ENCODE results near the gene ANO8.
"Not testable (repeated sequence)": the region's sequence is repeated elsewhere in the genome, so short reads cannot be mapped to it uniquely, and the experiment has no call there.

Gene ANO8

DNA sequence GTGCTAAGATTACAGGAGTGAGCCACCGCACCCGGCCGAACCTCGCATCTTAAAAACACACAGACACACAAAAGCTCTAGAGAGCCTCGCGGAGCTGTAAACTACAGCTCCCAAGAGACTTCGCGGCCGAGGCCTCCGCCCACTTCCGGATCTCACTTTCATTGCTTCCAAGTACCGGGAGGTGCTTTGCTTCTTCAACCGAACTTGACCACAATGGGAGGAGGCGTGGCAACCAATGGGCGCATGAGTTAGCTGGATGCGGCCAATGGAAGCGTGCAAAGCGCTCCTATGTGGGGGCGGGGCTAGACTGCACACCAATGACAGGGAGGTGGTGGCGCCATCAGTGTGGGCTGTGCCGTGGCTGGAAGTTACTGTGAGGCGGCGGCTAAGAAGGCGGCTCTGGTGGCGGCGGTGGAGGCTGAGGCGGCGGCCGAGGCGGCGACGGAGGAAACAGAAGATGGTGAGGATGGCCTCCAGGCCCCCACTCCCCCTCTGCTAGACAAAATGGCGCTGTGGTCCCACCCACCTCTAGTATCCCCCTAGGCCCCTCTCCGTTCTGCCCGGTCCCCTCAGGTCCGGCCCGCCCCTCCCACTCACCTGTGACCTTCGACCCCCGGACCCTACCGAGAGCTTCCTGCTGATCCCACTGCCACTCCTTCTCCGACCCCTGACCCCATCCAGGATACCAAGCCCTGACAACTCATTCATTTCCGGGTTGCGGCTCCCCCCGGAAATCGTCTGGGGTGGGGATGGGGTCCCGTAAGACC is 25.3 kb downstream of the ANO8 start, which contains the start of gene DDA1:
Gene DDA1 (plus strand): TSS at position 366 of the 767 bp plus-strand sequence. CDS start 92 bp downstream, at position 458.
- peak; percentile 100 for DNase-seq

DNA sequence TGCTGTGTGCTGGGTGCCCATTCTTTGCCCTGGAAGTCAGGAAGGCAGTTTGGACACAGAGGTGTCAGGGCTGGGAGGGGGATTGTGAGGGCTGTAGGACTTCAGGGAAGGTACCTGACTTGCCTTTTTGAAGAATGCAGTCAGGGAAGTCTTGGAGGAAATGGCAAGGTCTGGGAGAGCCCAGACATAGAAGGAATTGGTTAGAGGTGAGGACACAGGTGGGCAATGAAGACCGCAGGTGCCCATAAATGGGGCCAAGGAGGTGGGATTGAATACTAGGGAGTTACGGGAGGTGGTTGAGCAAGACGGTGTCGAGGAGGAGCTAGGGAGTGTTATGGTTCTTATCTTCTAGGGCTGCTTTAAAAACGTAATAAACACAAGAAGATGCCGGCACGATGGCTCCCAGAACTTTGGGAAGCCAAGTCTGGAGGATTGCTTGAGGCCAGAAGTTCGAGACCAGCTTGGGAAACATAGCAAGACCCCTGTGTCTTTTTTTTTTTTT is 26.7 kb downstream of the ANO8 start:
- no peak for DNase-seq

DNA sequence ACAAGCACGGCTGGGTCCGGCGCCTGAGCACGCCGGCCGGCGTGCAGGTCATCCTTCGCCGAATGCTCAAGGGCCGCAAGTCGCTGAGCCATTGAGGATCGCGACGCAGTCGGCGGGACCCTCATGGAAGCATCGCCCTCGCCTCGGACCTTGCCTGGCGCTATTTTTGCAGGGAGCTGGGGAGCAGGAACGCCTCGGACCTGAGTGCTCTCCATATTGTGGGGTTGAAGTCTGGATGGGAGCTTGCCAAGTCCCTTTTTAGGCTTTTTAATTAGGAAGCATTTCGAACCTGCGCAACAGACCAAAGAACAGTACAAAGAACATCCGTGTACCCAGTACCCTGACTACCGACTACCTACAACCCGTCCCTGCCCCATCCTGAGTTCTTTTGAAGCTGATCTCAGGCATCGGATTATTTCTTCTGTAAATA is 28.4 kb downstream of the ANO8 start:
- no peak for DNase-seq

DNA sequence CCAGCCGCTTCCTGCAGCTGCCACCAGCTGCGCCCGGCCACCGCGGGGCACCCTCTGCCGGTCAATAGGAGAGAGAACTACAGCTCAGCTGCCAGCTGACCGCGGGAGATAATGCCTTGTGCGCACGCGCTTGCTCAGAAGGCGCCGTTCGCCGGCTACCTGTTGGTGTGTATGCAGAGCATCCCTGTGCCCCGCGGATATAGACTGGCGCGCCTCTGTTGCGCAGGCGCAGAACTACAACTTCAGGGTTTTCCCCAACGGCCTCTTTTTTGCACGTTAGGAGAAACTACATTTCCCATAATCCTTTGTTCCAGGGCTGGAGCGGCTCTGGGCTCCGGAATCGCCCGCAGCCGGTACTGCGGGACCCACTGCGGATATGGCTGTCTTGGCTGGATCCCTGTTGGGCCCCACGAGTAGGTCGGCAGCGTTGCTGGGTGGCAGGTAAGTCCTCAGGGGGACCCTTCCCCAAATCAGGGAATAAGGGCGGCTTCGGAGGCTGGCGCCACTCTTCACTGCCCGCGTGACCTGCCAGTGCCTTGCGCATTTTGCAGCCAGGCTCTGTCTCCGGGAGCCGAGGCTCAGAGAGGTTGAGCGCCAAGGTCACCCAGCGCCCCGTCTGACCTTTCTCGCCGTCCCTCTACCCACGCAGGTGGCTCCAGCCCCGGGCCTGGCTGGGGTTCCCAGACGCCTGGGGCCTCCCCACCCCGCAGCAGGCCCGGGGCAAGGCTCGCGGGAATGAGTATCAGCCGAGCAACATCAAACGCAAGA is 29.0 kb downstream of the ANO8 start, which contains the start of gene MRPL34:
Gene MRPL34 (plus strand): TSS at position 356 of the 768 bp plus-strand sequence. CDS start 21 bp downstream, at position 377.
- DNase-seq: peak; percentile 99

DNA sequence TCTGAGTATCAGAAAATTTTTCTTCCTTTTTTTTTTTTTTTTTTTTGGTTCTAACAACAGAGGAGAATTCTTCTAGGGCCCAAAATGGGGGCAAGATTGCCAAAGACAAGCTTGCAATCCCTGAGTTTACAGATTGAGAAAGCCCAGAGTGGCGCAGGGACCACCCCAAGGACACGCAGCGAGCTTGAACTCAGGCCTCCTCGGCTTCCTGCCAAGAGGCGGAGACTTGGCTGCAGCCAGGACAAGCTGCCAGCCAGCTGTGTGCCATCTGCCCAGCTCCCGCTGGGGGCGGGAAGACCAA is 29.5 kb downstream of the ANO8 start:
- DNase-seq: no peak

DNA sequence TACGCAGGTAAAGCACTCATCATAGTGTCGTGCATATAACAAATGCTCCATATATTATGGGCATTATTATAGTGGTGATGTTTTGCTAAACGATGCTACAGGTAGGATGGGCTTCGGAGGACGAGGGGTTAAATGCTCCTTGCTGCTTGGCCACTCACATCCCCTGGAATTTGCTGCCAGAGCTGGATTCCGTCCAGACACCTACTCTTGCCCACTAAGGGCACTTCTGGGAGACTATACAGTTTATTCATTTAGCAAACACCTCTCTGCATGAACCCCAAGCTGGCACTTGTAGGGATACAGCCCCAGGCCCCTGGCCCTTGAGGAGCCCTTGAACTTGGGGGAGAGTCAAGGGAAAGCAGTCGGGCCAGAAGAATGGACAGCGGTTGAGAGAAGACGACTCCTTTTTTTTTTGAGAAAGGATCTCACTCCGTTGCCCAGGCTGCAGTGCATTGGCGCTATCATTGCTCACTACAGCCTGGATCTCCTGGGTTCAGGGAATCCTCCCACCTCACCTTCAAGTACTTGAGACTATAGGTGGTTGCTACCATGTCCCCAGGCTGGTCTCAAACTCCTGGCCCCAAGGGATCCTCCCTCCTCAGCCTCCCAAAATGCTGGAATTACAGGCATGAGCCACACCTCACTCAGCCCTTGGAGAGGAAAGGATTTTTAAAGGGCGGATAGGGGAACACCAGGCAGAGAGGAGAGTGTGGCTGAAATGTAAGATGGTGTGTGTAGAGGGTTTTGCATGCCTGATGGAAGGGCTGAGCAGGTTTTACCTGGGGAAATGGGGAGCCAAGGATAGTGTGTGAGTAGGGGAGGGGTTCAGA is 30.1 kb downstream of the ANO8 start:
- DNase-seq: no peak

DNA sequence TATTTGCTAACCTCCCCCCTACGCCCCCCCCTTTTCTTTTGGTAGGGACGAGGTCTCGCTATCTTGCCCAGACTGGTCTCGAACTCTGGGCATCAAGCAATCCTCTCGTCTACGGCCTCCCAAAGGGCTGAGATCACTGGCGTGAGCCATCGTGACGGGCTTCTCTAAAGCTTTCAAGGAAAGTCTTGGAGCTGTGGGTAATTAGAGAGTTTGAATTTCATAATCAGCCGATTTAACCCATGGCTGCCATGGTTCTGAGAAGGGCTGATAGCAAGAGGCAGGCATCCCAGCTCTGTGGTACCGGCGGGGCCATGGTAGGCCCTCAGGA is 30.8 kb downstream of the ANO8 start:
- DNase-seq: no peak

DNA sequence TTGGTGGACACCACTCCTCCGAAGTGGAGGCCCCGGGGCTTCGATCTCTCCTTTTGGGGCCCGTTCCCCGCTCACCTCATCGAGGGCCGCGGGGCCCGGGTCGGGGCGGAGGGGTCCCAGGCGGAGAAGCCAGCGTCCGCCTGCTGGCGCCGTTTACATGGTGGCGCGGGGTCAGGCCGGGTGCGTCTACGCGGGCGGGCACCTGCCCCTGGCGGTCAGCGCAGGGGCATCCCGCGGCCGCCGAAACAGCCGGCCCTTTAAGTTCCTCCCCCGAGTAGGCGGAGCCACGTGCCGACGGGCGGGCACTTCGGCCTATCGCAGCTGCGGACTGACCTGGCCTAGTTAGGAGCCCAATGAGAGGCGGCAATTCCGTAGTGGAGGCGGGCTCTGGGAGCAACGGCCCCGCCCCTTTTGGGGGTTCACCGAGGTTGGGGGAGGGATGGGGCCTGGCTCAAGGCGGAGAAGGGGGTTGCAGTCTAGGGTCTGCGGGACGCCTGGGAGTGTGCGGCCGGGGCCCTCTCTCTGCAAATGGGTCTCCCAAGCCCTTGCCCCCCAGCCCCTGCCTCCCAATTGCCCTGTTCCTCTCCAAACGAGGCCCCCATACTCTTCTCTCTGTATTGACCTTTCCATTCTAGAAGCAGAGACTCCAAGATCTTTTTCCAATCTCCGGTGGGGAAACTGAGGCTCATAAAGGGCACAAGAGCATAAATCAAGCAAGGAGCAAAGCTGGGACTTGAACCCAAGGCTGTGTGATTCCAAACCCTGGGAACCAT is 31.3 kb downstream of the ANO8 start, which contains the start of gene ABHD8:
Gene ABHD8 (minus strand): TSS at position 259 of the 773 bp plus-strand sequence. CDS start 1,809 bp downstream, outside the sequence.
- DNase-seq: peak; percentile 92

DNA sequence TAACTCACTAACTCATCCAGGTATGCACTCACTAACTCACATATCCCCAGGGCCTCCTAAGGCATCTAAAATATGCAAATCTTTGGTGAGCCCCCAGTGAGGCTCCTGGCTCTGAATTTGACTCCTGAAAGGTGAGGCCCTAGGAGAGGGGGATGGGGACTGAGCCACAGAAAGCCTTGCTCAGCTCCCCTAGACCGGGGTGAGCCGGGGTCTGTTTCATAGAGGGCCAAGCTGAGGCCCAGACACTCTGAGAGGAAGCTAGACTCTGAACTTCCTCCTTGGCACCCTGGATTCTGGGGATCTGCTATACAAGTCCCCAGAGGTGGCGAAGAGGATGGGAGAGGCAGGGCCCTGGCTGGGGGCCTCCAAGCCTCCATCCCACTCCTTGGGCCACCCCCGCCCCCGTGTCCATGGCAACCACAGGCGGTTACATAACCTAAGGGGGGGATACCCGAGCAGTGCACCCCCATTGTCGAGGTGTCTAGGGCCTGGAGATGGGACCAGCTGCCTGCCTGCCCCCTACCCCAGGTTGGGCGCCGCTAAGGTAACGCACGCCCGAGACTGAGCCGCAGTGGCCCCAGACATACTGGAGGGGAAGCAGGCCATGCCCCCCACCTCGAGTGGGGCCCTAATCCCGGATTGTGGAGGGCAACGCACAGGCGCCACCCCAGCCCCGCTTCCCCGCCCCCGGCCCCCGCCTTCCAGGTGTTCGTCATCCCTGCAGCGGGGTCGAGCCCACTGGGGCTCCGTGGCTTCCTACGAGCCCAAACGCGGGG is 32.1 kb downstream of the ANO8 start:
- no peak for DNase-seq

DNA sequence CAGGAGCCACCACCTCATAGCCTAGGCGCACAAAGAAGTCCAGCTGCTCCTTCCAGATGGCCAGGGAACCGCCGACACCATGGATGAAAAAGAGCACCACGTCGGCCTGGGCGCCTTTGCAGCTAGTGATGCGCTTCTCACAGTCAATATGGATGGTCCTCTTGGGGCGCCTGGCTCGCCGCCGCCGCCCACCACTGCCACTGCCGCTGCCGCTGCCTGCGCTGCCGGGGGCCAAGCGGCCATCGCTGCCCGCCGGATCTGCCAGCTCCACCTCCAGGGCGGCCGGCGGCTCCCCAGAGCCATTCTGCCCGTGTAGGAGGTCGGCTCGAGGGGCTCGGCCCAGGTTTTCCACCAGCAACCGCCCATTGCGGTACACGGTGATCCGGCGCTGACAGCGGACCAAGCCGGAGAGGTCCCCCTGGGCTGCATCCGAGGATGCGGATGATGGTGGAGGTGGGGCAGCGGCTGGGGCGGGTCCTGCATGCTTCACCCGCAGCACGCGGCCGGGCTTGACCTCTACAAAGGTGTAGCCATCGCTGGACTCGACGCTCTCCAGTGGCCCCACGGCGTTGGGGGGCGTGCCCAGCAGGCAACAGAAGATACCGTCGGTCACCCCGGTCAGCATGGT is 33.5 kb downstream of the ANO8 start:
- no peak for DNase-seq

DNA sequence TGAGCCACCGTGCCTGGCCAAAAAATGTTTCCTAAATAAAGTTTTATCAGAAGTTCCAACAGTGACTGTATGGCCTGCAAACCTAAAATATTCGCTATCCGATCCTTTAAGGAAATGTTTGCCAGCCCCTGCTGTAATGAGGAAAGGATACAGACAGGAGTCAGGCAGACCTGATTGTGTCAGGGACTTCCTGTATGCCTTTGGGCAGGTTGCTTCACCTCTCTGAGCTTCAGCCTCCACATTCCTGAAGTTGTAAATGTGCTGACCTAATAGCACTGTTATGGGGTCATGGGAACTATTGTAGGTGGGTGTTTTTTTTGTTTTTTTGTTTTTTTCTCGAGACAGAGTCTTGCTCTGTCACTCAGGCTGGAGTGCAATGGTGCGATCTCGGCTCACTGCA is 37.7 kb downstream of the ANO8 start:
- DNase-seq: no peak

DNA sequence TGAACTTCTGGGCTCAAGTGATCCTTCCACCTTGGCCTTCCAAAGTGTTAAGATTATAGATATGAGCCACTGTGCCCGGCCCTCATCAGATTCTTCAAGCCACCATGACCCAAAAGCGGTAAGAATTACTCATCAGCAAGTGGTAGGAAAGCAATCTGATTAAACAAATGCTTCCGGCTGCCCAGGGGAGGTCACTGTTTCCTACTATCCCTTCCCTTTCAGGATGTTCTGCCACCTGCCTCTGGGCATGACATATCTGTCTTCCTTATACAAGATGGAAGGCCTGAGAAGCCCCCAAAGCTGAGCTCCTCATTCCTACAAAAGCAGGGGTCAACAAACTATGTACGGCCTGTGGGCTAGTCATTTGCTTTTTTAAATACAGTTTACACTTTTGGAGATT is 38.4 kb downstream of the ANO8 start:
- DNase-seq: no peak

DNA sequence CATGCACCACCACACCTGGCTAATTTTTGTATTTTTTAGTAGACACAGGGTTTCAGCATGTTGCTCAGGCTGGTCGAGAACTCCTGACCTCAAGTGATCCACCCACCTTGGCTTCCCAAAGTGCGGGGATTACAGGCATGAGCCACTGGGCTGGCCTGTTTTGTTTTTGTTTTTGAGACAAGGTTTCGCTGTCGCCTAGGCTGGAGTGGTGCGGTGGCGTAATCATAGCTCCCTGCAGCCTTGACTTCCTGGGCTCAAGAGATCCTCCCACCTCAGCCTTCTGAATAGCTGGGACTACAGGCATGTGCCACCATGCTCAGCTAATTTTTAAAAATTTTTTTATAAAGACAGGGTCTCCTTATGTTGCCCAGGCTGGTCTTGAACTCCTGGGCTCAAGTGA is 39.1 kb downstream of the ANO8 start:
- DNase-seq: not testable (repeated sequence)

DNA sequence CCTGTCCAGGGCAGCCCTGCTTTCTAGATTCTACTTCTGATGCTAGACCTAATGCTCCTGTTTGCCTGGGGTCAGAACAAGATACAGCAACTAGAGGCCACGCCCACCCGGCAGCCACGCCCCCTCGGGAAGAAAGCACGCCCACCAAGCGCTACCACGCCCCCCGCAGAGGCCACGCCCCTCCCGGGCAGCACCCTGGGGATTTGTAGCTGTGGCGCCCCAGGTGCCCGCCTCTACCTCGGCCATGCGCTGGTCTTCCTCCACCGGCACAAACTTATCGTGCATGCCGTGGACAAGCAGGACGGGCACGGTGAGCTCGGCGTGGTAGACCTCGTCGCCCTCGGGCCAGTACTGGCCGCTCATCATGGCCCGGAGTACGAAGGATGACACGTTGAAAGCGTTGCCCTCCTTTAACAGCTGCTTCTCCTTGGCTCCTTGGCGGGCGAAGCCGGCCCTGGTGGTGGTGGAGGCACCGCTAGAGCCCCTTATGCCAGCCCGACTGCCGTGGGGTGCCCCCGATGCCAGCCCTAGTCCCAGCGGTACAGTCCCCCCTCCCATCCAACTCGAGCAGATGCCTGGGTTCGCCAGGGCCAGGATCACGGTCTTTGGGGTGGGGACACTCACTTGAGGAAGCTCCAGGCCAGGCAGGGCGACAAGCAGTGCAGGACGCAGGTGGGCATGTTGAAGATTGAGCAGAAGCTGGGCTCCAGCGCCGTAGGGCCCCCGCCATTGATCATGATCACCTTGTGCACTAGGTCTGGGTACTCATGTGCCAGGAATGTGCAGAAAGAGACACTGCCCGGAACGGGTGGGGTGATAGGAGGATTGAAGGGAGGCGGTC is 40.4 kb downstream of the ANO8 start:
- DNase-seq: no peak

DNA sequence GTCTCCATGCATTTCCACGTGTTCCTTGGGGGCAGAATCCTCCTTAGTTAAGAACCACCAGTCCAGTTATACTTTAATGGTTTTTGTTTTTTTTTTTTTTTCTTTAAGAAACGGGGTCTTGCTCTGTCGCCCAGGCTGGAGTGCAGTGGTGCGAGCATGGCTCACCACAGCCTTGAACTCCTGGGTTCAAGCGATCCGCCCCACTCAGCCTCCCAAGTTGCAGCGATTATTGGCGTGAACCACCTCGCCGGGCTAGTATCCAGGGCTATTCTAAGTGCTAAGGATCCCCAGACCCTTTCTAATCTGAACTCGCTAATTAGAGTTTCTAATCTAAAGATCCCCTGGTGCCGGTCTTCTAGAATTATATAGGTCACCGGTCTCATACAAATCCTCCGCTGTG is 41.0 kb downstream of the ANO8 start:
- DNase-seq: no peak

DNA sequence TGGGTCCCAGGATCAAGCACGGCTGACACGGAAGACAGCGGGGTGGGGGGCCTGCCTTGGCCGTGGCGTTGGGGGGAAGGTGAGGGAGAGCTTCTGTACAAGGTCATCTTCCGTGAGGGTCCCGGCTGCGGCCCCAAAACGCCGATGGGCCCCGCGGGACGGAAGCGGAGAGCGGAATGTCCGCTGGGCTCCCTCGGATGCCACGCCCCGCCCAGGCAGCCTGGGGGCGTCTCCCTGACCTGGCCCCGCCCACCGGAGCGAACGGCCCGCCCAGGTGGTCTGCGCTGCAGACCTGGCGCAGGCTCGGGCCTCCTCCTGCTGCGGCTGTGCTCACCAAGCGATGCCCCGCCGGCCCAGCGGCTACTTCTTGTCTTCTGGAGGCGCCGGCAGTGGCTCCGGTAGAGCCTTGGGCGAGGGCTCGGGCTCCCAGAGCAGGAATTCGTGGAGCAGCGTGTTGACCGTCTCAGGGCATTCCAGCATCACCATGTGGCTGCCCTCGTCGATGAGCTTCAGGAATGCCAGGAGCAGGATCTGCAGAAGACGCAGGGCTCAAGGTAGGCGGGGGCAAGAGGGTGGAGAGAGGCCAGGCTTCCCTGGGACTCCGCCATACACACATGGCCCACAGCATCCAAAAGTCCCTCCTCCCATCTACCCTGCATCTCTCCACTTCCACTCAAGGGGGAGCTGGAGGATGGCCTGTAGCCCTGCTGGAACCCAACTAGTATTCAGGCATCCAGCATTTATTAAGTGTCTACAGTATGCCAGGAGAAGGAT is 42.2 kb downstream of the ANO8 start:
- DNase-seq: peak; percentile 81

DNA sequence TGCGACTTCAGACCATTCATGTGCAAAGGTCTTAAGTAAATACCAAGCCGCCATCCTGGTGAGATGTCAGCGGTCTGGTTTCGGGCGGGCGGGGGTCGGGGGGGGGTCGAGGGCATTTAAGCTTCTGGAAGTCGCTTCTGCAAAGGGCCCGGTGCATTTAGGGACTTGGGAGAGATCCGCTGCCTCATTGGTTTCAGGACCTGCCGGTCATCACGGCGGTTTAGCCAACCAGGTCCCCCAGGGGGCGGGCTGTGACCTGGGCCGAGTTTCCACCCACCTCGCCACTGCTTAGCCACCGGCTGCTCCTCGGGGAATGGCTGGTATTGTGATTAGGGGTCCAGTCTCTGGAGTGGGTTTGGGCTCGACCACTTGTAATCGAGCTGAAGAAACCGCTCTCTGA is 45.2 kb downstream of the ANO8 start:
- DNase-seq: no peak

DNA sequence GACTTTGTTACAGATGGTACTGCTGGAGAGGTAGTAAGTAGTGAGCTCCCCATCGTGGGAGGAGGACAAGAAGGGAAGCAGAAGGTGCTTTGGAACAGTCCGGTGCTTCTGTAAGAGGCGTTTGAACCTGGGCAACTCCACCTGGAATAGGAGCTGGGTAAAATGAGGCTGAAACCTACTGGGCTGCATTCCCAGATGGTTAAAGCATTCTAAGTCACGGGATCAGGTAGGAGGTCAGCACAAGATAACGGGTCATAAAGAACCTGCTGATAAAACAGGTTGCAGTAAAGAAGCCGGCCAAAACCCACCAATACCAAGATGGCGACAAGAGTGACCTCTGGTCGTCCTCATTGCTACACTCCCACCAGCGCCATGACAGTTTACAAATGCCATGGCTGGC is 47.9 kb downstream of the ANO8 start:
- no peak for DNase-seq

DNA sequence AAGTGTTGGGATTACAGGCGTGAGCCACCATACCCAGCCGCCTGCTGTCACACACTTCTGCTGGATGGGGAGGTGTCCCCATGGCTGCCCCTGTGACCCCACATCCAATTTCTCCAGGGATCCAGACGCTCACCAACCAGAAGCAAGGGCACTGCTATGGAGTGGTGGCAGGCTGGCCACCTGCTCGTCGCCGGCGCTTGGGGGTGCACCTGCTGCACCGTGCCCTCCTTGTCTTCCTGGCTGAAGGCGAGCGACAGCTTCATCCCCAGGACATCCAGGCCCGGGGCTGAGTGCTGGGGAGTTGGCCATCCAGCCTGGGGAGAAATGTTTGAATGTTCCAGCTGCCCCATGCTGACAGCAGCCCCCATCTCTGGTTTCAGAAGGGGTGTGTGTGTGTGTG is 48.4 kb downstream of the ANO8 start:
- DNase-seq: no peak

Data from CD4-positive, alpha-beta T cell treated with Interleukin-4 for 4 hours (primary cell).